ENCODE results near the gene NRF1. TPM values are rescaled to one million over a fixed set of nuclear protein-coding genes. Genes with fewer than 3 reads are reported as not detected.

NRF1 gene
- total RNA-seq, 1 donor from 2014 or later = 14.6 TPM

DNA sequence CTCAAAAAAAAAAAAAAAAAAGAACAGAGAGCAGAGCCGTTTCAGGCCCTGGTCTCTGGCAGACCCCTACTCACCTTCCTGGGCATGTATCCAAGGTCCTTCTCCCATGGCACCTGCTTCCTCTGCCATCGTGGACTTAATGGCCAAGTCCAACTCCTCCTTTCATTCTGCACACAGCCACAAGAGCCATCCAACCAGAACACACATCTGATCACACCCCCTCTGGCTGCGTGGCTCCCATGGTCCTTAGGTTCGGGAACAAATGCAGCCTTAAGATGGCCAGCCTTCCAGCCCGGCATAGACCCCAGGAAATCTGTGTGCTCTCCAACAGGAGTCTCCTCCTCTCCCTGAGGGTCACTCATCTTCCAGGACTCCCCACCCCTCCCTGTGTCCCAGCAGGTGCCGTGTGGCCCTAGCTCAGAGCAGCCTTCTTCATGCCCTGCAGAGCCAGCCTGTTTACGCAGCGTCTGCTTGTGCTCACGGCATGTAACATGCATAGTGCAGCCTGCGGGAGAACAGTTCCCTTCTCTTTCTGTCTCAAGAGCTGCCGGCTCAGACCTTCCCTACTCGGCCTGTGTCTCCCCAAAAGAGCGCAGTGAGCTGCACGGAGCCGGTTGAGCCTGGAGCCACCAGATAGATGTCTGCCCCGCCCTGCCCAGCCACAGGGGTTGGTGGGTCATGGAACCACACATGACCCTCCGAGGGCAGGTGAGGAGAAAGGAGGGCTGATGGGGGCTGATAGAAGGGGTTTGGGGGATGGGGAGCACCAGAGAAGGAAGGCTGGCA, 157.3 kb downstream of the NRF1 start:
- DNase-seq (ENCODE audit: extremely low read depth, low read depth, low spot score) = no peak

DNA sequence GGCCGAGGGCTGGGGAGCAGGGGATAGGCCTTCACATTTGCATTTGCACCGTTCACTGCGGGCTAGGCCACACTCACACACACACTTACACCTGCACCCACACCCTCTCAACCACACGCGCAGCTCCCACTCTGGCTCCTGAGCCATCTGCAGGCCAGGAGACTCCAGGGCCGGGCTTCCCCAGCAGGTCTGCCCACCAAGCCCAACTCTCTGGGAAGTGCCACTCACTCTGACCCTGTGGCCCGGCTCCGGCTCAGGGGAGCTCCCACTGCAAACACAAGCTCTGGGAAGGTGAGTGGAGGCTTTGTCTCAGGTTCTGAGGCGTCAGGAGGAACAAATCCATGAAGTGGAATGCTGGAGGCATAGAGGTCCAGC, 157.9 kb downstream of the NRF1 start:
- no peak for DNase-seq (ENCODE audit: extremely low read depth, low read depth, low spot score)

DNA sequence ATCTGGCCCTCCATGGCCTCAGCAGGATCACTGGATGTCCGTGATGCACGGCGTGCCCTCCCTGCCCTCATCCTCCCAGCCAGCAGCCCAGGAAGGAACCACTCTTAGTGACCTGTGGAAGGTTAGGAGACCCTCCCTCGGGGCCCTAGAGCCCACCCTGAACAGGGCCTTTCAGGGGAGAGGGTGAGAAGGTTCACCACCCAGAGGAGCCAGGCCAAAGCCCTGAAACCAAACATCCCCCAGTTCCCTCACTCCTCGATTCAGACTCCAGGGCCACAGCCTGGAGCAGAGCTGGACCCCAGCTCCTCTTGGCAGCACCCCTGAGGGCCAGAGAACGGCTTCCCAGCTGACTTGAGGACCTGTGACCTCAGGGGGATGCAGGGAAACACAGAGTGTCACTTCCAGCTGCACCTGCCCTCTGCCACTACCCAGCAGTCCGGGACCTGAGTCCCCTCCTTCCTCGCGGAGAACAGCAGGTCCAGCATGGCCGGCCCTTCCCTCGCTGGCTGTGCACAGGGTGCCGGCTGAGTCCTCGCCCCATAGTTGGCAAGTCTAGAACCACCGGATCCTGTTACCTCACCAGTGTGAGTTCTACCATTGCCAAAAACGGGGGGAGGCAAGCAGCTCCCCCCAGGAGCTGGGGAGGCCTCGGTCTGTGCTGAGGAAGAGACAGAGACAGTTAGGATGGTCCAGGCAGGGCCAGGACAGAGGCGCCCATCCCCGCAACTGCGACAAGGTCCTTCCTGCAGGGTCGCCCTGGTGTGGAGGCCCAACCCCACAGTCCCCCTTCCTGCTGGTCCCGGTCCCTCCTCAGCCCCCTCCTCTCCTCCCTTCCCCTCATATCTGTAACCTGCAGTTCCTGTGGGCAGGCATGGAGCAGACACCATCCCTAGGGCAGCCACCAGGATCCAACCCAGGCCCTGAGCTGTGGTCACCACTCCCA, 158.6 kb downstream of the NRF1 start:
- no peak for DNase-seq (ENCODE audit: extremely low read depth, low read depth, low spot score)

DNA sequence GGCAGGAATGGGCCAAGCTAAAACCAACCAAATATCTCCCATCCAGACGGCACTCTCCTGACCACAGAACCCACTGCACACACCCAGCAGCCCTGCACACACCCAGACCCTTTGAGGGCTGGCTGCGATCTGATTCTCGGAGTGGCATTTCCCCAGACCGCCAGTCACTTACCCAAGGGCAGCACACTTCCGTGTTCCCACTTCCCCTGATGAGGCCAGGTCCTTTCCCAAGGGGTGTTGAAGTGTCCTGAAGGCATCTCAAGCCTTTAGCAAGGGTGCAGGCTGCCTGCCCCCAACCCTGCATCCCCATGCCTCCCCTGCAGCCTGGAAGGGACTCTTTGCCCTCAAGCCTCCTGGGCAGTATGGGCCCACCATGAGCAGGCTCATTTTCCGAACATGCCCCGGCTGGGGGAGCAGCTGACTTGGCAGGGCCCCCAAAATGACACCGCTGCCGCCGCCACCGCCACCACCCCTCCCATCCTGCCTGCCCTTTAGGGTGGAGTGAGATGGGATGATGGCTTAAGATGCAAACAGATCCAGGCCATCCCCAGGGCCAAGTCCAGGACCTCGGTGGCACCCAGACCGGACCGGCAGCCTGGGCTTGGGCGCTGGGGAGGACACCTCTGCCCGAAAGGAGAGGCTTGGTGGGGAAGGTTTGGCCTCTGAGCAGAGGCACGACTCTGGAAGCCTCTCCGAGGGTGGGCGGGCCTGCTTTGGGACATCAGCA, 159.8 kb downstream of the NRF1 start:
- DNase-seq (ENCODE audit: extremely low read depth, low read depth, low spot score) = no peak

DNA sequence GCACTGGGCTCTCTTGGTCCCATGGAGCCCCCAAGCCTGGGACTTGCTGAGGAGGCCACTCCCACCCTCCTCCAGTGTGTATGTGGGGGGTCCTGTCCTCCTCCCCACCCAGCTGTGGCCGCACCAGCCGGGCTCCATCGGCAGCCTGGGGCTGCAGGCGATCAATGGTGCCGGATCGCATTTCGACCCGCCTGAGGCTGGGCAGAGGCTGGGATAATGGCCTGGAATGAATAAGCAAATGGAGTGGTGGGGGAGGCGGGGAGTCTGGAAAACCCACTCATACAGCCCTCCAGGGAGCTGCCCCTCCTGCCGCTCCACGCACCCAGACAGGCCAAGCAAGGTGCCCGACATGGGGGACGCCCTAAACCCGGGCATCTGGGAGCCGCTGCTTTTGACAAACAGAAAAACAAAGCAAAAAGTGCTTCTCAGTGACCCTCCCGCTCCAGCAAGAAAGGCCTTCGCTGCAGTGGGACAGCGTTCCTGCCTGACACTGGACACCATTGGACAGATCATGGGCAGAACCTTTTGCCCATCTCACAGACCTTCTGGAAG, 160.5 kb downstream of the NRF1 start:
- no peak for DNase-seq (ENCODE audit: extremely low read depth, low read depth, low spot score)

DNA sequence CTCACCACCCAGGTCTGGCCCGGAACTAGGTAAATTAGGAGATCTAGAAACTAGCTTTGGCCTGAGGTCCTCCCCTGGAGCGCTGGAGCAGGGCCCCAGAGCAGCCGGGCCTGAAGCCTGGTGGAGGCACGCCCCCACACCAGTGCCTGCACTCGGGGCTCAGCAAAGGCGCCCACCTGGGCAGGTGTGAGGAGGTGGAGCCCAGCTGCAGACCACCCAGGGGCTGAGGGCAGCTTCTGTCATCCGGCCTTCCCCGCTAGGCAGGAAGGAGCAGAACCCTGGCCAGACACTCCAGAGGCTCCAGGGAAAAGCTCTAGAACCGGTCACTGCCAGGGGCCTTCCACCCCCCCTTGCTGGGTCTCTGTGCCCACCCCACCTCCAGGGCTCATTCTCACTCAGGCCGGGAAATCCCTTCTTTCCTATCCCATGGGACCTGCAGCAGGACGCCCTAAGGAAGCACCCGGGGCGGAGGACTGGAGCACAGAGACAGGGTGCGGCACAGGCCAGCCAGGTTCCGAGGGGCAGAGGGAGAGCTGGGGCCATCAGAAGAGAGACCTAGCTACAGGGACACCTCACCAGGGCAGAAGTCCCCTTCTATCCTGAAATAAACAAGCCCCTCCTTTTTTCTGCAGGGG, 161.2 kb downstream of the NRF1 start:
- DNase-seq (ENCODE audit: extremely low read depth, low read depth, low spot score) = no peak

DNA sequence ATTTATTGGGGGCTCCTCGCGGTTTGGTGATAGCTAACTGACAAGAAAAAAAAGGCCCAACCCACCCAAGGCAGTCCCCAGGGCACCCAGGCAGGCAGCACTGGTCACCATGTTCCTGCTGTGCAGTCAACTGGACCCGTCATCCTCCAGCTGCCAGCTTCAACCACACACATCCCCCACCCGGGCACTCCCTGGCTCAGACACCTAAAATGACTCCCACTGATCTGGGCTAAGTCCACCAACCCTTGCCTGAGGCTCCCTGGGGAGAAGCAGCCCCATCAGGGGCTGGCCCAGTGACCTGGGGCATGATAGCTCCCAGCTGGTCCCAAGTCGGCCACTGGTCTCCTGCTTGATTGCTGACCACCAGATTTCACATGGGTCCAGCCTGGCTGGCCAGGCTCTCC, 161.8 kb downstream of the NRF1 start:
- no peak for DNase-seq (ENCODE audit: extremely low read depth, low read depth, low spot score)

DNA sequence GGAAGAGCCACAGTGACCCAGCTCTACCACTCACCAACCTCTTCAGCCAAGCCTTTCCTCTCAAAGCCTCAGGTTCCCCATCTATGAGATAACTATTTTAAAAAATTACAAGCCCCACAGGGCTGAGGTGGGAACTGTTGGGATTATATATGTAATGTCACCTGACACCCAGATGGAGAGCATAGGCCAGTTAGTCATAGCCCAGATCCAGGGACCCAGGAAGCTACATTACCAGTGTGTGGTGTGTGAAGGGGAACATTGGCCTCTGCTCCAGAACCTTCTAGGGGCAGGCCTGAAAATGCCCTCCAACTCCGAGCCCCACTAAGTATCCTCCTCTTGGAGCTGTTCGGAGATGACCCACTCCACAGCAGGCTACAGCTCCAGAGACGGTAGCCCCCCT, 162.4 kb downstream of the NRF1 start:
- DNase-seq (ENCODE audit: extremely low read depth, low read depth, low spot score) = no peak

DNA sequence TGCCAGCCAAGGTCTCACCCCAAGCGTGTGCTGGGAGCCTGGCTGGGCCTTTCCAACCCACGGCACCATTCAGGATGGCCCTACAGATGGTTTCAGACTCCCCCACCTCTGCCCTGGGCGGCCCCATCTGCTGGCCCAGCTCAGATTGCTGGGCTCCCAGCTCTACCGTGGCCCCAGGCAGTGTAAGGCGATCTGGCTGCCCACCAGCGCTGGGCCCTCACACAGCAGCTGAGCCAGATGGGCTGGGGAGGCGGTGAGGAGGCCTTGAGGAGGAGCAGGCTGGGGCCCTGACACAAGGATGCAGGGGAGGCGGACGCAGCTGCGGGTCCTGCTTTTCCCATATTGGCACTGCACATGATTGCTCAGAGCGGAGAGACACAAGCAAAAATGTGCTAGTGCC, 162.8 kb downstream of the NRF1 start:
- DNase-seq (ENCODE audit: extremely low read depth, low read depth, low spot score) = no peak

DNA sequence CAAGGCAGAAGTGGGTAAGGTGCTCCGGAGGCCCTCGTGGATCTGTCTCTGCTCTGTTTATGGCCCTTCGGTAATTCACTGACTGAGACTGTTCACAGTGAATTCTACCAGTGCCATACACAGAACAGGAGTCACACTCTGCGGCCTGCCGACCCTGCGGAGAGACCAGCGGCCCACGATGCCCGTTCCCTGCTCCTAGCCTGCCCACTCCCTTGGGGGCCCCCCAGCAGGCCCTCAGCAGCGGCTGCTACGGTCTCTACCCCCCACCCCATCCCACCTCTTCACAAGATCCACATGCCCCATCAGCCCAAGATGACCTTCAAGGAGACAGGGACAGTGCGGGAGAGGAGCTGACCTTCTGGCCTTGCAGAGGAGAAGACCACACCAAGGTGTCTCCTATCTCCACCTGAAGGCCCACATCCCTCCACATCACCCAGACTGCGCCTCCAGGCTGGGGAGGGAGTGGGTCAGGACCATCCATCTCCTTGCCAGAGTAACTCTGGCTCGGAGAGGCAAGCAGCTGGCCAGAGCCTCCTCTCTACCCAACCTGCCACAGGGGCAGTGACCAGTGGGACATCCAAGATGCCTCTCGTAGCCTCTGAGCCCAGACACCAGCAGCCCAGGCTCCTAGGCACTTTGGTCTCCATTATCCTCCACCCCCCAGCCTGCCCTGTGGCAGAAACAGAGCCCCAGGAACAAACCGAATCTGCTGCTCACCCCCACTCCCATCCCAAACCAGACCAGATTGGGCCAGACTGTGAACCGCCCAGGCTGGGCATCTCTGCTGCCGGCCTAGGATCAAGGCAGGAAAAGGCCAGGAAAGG, 163.6 kb downstream of the NRF1 start:
- no peak for DNase-seq (ENCODE audit: extremely low read depth, low read depth, low spot score)

DNA sequence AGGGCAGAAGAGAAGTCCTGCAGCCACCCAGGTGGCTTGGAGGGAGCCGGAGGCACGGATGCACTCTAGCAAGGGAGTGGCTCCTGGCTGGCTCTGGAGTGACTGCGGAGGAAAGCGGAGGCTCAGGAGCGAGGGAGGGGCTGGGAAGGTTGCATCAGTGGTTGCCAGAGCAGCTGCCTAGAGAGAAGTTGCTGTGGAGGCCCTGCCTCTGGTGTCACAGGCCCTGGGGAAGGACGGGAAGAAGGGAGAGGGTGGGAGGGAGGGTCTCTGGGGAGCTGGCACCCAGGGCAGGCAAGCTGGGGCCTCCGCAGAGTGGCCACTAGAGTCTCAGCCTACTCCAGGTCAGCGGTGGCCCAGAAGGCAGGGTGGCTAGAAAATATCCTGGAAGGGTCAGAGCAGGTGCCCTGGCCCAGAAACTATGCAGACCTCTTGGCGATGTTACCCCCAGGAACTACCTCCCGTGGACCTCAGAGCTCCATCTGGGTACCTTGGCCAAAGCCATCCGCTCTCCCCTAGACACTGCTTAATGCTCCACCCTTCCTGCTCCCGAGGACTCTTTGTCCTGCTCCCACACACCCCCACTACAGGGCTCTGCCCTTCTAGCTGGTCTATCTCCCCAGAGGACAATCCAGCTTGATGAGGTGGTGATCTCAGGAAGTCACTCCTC, 164.3 kb downstream of the NRF1 start:
- no peak for DNase-seq (ENCODE audit: extremely low read depth, low read depth, low spot score)

DNA sequence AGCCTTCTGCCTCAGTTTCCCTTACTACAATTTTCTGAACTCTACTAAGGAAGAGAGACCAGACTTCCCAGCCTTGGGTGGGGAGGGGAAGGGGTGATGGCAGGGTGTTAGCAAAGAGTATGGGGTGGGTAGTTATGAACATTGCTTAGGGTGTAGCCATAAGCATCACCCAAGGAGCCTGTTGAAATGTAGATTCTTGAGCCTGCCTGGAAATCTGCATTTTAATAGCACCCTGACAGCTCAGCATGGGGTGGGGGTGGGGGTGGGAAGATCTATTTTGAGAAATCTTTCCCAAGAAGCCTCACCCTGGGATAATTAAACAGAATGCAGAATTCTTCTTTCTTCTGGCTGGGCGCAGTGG, 164.8 kb downstream of the NRF1 start:
- no peak for DNase-seq (ENCODE audit: extremely low read depth, low read depth, low spot score)

DNA sequence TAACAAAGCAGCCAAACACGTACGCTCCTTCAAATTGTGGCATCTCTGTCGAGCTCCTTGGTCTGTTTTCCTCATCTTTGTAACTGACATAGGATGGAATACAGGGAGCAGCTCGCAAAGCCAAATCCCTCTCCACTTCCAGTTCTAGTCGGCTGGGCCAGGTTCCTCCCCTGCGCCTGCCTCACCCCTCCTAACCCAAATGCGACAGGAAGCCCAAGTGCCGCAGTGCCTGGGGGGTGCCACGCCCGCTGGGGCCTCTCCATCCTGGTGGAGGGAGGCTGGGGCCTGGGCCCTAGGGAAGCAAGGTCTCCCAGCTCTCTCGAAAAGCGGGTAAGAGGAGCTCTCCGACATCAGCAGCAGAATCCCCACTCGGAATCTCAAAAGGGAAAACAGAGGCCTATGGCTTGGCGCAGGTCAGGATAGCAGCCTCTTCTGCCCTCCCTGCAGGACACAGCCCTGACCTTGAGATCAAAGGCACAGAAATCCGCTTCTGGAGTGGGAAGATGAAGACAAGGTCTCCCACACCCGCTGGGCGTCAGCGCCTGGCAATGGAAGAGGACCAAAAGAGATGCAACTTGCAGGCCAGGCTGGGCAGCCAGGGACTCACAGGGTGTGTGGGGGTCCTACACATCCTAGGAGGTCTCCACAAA, 165.8 kb downstream of the NRF1 start:
- DNase-seq (ENCODE audit: extremely low read depth, low read depth, low spot score) = no peak

DNA sequence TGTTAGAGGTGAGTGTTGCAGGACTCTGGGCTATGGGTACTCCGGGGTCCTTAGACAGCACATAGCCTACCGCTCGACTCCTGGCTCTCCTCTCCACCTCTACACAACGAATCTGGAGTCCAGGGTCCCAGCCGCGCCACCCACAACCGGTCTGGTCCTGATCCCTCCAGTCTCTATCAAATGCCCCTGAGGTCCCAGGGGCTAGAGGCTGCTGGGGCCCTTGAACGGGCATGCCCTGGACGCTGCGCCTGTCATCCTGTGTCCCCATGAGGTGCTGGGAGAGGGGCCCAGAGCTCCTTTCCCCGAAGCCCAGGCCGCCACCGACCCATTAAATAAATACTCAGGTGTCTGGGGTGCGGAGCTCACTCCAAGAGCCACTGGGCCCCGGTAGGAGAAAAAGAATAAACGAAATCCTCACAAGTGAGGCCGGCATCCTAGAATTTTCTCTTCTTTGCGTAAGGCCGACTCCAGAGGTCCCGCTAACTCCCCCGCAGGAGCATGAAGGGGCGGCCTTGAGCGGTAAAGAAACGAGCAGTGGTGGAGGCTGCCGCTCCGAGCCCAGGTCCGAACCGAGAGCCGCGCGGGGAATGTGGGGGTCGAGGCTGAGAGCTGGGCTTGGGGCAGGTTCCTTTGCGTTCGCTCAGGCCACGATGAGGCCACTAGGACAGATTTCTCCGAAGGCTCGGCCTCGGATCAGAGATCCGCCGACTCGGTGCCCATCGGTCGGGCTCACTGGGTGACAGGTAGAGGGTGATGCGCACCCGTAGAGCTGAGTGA, 166.7 kb downstream of the NRF1 start:
- DNase-seq (ENCODE audit: extremely low read depth, low read depth, low spot score) = no peak

DNA sequence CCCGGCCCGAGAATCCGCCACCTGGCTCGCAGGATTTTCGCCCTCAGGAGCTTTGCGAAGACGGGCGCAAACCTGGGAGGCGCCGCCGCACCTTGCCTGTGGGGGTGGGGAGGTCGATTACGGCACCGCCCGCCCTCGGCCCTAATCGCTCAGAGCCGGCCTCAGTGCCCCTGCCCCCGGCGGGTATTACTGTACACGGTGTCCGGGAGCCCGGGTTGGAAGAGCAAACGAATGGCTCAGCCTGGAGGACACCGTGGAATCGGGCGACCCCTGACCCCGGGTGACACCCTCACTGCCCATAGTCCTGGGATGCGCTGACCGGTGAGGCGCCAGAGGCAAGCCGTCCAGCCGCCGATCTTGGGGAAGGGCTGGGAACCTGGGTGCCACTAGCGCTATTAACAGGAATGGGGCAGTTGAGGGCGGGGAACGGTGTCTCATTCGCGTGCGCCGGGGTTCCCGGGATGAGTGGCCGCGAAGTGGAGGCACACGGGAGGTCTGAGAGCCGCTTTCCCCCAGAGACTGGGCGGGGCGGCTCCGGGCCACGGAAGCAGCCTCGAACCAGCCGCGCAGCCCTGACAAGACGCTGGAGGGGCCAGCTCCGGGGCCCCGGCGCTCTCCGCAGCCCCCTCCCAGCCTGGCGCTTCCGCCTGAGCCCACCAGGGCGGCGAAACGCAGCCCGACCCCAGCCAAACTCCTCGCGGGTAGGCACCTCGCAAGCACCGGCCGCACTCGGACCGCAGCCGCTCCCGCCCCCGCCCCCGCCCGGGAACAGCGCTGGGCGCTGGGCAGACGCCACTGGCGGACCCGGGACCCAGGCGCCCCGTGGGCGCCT, 167.5 kb downstream of the NRF1 start:
- DNase-seq (ENCODE audit: extremely low read depth, low read depth, low spot score) = no peak

DNA sequence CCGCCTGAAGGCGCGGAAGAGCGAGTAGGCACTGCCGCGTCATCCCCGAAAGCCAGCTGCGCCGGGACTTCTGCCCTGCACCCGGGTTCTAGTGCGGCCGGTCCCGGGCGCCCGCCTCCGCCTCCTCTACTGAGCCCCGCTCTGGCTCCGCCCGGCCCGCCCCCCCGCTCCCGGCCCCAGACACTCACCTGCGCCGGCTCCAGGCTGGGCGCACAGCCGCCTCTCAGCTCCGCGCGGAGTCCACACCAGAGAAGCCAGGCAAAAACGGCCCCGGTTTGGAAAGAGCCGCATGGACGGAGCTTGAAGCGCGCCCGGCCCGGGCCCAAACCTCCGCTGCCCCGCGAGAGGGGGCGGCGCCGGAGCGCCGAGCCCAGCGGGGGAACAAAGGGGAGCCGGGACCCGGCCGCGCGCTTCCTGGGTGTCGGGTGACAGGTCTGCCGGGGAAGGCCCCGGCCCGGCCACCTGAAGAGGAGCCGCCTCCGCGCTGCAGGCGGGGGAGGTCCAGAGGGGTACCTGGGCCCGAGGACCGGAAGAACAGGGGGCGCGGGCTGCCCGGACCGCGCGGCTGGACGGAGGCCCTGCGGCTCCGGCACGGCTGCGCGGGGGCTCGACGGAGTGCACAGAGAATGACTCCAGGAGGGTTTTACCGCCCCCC, 168.2 kb downstream of the NRF1 start:
- no peak for DNase-seq (ENCODE audit: extremely low read depth, low read depth, low spot score)

Data from glomerular endothelial cell (primary cell).